Activated T-helper 1 cell treated with anti-CD3 and anti-CD28 coated beads, Interleukin-12 subunit alpha, Interleukin-12 subunit beta, Interleukin-2, Interleukin-4 antibody, amounts not matched to agents 30 ng/mL and 10 ng/mL and 1 ng/mL, durations not matched to agents 14 hours and 24 hours and 36 hours (primary cell): ENCODE measurements around the gene CUL7. TPM values are rescaled to one million over a fixed set of nuclear protein-coding genes. Genes with fewer than 3 reads are reported as not detected.

Experiments
- DNase-seq: peaks from one replicate; pipeline ENCODE4 v3.0.0; 2021; ENCODE audit warnings: low spot score
- H3K27ac Mint-ChIP-seq: one replicate; pipeline ENCODE4 v1.8.0; 2021; ENCODE audit warnings: mild to moderate bottlenecking, mixed read lengths
- H3K27me3 Mint-ChIP-seq: one replicate; pipeline ENCODE4 v1.8.0; 2022; ENCODE audit warnings: mild to moderate bottlenecking, moderate library complexity, mixed read lengths; ENCODE audit not compliant: insufficient read depth
- H3K36me3 Mint-ChIP-seq: one replicate; pipeline ENCODE4 v1.8.0; 2021; ENCODE audit warnings: low read depth, mixed read lengths
- H3K4me1 Mint-ChIP-seq: one replicate; pipeline ENCODE4 v1.8.0; 2021; ENCODE audit warnings: low read depth, mixed read lengths
- H3K4me3 Mint-ChIP-seq: one replicate; pipeline ENCODE4 v1.8.0; 2021; ENCODE audit warnings: mild to moderate bottlenecking, moderate library complexity, mixed read lengths
- H3K9me3 Mint-ChIP-seq: one replicate; pipeline ENCODE4 v1.8.0; 2021; ENCODE audit warnings: mixed read lengths
- intact Hi-C: fragments of 100-400 bp; cut with micrococcal nuclease; formaldehyde crosslinking; loops from one replicate; pipeline ENCODE4 v1.15.1; 2024
- total RNA-seq: library from RNA; stranded (reverse); gene quantifications from 2 replicates; pipeline ENCODE4 v1.2.3, GENCODE V29; 2022

Gene CUL7
- total RNA-seq, 1 donor from 2014 or later: 23.2 TPM

DNA sequence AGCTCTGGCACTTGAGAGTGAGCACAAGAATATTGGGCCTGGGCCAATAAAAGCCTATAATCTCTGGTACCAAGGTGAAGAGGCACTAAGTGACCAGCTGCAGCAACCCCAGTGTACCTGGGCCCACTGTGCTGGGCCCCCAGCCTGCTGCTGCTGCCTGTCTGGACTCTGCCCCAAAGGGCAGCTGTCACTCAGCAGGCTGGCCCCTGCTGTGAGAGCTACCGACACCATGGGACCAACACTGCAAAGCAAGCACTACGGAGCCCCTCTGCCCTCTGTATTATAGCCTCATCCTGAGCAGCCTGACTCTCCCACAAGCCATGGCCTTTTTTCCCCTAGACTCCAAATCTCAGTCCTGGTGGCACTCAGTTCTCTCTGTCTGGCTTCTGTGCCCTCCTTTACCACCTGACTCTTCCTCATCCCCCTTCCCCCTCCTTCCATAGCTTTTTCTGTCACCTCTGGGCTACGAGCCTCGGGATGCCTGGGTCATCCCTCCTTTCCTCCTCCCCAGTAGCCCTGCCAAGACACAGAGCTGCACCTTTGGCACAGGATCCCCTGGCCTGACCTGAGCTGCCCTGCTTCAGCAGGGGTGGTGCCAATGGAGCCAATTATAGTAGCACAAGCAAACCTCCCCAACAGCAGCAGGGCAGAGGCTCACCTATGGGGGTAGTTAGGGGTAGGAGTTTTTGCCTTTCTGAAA is 18.0 kb downstream of the CUL7 start:
- no peaks in the 10 kb centered on the region for H3K9me3 Mint-ChIP-seq
- peaks cover 34% of the 10 kb centered on the region for H3K36me3 Mint-ChIP-seq
- H3K27me3 Mint-ChIP-seq: no peaks in the 10 kb centered on the region
- H3K27ac Mint-ChIP-seq: no peak overlapping the region
- no peak overlapping the region for H3K4me3 Mint-ChIP-seq
- peaks cover 6% of the 10 kb centered on the region for H3K4me1 Mint-ChIP-seq
- intact Hi-C loops: no loop called here
- DNase-seq: no peak

DNA sequence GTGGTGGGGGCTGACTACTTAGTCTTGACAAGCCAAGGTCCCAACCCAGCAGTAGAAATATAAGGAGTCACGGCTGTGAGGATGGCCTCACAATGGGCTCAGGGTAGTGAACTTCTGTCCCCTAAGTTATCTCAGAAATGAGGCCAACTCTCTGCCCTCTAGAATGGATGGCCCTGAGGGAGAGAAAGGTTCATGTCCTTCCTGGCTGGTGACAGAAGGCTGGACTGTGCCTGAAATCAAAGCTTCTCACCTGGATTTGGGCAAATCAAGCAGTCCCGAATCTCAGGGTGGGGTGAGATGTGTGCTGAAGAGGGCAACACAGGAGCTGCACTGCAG is 19.5 kb downstream of the CUL7 start:
- H3K27ac Mint-ChIP-seq: no peak overlapping the region
- intact Hi-C loops: no loop called here
- H3K9me3 Mint-ChIP-seq: no peaks in the 10 kb centered on the region
- peaks cover 35% of the 10 kb centered on the region for H3K36me3 Mint-ChIP-seq
- H3K27me3 Mint-ChIP-seq: no peaks in the 10 kb centered on the region
- DNase-seq: no peak
- peaks cover 6% of the 10 kb centered on the region for H3K4me1 Mint-ChIP-seq
- H3K4me3 Mint-ChIP-seq: no peak overlapping the region

DNA sequence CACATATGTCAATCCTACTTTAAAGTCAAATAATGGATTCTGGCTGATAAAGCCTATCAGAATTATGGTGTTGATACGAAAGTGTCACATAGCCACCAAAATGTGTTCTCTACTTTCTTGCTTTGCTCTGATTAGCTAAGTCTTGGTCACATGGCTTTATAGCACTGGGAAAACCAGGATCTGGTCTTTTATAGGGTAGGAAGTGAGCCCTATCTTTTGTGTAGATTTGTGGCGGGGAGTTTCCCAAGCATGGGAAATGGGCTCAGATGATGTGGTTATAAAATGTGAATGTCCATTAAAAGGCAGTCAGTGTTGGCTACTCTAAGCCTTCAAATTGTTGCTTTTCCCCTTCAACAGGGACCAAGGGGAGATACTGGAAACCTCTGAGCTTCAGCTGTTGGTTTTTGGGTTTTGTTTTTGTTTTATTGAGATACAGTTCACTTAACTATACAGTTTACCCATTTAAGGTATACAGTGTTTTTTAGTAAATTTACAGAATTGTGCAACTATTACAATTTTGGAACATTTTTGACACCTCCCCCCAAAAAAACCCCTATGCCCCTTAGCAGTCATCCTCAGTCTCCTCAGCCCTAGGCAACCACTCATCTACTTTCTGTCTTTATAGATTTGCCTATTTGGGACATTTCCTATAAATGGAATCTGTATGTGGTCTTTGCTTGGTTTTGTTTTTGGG is 20.0 kb downstream of the CUL7 start:
- peaks cover 33% of the 10 kb centered on the region for H3K36me3 Mint-ChIP-seq
- H3K4me3 Mint-ChIP-seq: no peak overlapping the region
- peak overlapping the region; percentile 46 for H3K27ac Mint-ChIP-seq
- no peak for DNase-seq
- H3K27me3 Mint-ChIP-seq: no peaks in the 10 kb centered on the region
- intact Hi-C loops: no loop called here
- H3K9me3 Mint-ChIP-seq: no peaks in the 10 kb centered on the region
- peaks cover 6% of the 10 kb centered on the region for H3K4me1 Mint-ChIP-seq

DNA sequence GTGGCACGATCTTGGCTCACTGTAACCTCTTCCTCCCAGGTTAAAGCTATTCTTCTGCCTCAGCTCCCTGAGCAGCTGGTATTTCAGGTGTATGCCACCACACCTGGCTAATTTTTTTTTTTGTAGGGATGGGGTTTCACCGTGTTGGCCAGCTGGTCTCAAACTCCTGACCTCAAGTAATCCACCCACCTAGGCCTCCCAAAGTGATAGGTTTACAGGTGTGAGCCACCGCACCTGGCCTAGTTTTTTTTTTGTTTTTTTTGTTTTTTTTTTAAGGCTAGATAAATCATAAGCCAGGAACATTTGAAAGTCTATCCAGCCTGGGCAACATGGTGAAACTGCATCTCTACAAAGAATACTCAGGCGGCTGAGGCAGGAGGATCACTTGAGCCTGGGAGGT is 21.3 kb downstream of the CUL7 start:
- Mint-ChIP-seq H3K27me3 (no peaks in the 10 kb centered on the region), H3K36me3 (peaks cover 32% of the 10 kb centered on the region), H3K9me3 (no peaks in the 10 kb centered on the region), H3K4me3 (no peak overlapping the region), H3K4me1 (peaks cover 6% of the 10 kb centered on the region), H3K27ac (no peak overlapping the region)
- intact Hi-C loops: no loop called here
- no peak for DNase-seq

DNA sequence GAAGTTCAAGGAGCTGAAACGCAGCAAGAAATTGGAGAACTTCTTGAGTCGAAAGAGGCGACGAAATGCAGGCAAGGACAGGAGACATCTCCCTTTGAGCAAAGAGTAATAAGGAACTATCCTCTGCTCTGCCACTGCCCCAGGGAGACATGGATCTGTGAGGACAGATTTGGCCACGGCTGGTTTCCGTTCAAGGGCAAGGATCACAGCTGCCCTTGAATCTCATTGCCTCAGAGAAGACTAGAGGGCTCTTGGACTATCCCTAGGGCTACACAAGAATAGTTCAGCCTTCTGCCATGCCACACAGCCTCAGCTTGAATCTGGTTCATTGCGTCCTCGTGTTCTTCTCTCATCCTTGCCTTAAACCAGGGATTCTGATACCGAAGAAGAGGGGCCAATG is 24.5 kb downstream of the CUL7 start:
- Mint-ChIP-seq H3K27me3 (no peaks in the 10 kb centered on the region), H3K27ac (no peak overlapping the region), H3K4me1 (peaks cover 15% of the 10 kb centered on the region), H3K36me3 (peaks cover 44% of the 10 kb centered on the region), H3K9me3 (no peaks in the 10 kb centered on the region), H3K4me3 (no peak overlapping the region)
- intact Hi-C loops: no loop called here
- DNase-seq: no peak

DNA sequence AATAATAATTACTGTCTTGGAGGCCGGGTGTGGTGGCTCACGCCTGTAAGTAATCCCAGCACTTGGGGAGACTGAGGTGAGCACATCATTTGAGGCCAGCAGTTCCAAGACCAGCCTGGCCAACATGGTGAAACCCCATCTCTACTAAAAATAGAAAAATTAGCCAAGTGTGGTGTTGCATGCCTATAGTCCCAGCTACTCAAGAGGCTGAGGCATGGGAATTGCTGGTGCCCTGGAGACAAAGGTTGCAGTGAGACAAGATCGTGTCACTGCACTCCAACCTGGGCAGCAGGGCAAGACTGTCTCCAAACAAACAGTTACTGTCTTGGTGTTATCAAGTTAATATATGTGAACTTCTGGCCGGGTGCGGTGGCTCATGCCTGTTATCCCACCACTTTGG is 27.3 kb downstream of the CUL7 start:
- Mint-ChIP-seq H3K9me3 (no peaks in the 10 kb centered on the region), H3K36me3 (peaks cover 34% of the 10 kb centered on the region), H3K4me3 (no peak overlapping the region), H3K4me1 (peaks cover 13% of the 10 kb centered on the region), H3K27ac (no peak overlapping the region), H3K27me3 (no peaks in the 10 kb centered on the region)
- DNase-seq: no peak
- intact Hi-C loops: no loop called here

DNA sequence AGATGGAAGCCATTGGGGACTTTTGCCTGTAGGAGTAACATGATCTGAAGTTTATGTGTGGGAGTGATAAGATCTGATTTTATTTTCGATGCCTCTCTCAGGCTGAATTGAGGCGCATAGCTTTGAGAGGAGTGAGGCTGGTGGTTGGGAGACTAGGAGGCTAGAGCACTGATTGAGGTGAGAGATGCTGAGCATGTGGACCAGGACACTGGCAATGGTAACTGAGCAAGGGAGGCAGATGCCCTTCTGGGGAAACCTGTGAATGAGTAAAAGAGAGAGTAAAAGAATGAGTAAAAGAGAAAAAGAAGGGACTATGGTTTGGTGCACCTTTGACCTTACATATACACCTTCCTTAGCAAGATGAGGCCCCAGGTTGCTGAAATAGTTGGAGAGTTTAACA is 29.2 kb downstream of the CUL7 start:
- Mint-ChIP-seq H3K27me3 (no peaks in the 10 kb centered on the region), H3K36me3 (peaks cover 36% of the 10 kb centered on the region), H3K9me3 (no peaks in the 10 kb centered on the region), H3K4me3 (peak overlapping the region; percentile 61), H3K27ac (peak overlapping the region; percentile 53), H3K4me1 (peaks cover 20% of the 10 kb centered on the region)
- intact Hi-C loops: no loop called here
- DNase-seq: no peak

DNA sequence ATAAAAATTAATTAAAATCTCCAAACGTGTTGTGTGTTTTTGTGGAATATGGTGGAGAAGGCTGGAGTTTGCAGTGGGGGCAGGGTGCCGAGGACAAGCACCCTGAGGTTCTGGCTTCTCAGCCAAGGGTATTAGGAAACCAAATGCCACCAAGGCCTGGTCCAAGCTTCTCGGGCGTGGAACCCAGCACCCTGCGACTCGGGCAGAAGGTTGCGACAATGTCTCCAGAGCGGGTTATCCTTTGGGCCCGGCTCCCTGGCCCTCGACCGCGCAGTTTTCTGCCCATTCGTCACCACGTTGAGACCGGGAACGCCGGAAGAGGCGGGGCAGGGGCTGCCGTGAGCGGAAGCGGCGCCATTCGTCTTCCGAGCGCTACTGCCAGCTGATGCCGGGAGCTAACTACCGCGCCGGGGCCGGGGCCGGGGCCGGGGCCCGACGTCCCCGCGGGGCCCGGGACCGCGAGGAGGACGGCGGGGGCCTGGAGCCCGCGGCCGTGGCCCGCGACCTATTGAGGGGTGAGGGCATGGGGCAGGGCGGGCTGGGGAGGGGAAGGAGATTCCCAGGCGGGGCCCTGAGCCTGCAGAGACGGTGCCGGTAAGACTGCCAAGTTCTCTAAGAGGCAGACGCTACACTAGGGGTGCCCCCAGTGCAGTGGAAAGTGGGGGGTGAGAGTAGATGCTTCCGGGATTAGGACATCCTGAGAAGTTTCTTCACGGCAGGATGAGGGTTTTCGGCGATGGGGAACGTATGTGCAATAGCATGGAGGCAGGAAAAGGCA is 32.2 kb downstream of the CUL7 start, which contains the start of gene RRP36:
Gene RRP36 (plus strand): TSS at position 354 of the 778 bp plus-strand sequence. CDS start 32 bp downstream, at position 386.
- peaks cover 34% of the 10 kb centered on the region for H3K4me1 Mint-ChIP-seq
- DNase-seq: peak; percentile 64
- H3K36me3 Mint-ChIP-seq: peaks cover 37% of the 10 kb centered on the region
- peak within 1 kb of the TSS; percentile 98 for H3K4me3 Mint-ChIP-seq
- intact Hi-C loops: loop anchor here (1.0 to 2.0 kb wide), 2 partner anchors 8 to 121 kb away; partner anchors contain the start of gene MEA1
- peak within 1 kb of the TSS; percentile 87 for H3K27ac Mint-ChIP-seq
- H3K27me3 Mint-ChIP-seq: no peaks in the 10 kb centered on the region
- no peaks in the 10 kb centered on the region for H3K9me3 Mint-ChIP-seq

DNA sequence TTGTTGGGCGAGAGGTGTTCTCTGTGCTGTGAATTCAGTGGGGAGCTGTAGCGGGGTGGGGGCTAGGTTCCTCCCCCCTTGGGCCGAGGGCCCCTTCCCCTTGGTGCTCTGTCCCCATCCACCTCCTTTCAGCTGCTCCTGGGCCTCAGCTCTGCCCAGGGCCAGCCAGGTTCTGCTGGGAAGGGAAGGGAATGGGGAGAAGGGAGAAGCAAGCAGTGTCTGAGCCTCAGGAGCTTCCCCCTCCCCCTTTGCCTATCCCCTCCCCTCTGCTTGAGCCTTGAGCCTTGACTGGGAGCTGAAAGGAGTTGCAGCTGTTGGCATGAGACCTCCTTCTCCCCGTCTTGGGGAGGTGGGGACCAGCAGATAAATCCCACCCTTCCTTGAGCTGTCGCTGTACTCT is 32.8 kb downstream of the CUL7 start:
- peak overlapping the region; percentile 84 for H3K4me3 Mint-ChIP-seq
- H3K4me1 Mint-ChIP-seq: peaks cover 40% of the 10 kb centered on the region
- no peak for DNase-seq
- H3K27me3 Mint-ChIP-seq: no peaks in the 10 kb centered on the region
- peak overlapping the region; percentile 67 for H3K27ac Mint-ChIP-seq
- intact Hi-C loops: loop anchor here (1.0 to 2.0 kb wide), 2 partner anchors 8 to 120 kb away; partner anchors contain the start of gene MEA1
- peaks cover 36% of the 10 kb centered on the region for H3K36me3 Mint-ChIP-seq
- no peaks in the 10 kb centered on the region for H3K9me3 Mint-ChIP-seq

DNA sequence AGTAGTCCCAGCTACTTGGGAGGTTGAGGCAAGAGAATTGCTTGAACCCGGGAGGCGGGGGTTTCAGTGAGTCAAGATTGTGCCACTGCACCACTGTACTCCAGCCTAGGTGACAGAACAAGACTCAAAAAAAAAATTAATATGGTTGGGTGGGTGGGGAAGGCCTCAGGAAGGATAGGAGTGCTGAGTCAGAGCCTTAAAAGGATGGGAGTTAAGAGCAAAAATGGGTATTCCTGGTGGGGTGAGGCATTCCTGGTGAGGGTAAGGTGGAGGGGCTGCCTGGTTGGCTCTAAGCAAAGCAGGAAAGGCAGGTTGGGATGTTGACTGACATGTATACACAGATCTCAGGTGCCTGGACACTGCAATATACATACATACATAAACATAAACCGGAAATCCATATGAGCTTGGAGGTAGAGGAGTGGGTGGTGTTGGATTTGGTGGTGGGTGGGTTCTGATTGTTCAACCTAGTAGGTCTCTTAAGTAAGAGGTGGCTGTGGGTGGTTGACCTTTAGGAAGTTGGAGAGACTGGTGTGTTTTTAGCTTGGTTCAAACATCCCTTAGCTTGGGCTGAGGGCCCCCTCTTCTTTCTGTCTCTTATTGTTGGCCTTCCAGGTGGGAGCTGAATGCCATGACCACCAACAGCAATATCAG is 33.5 kb downstream of the CUL7 start:
- Mint-ChIP-seq H3K27me3 (no peaks in the 10 kb centered on the region), H3K4me3 (peak overlapping the region; percentile 84), H3K4me1 (peaks cover 41% of the 10 kb centered on the region), H3K27ac (peak overlapping the region; percentile 32), H3K9me3 (no peaks in the 10 kb centered on the region), H3K36me3 (peaks cover 34% of the 10 kb centered on the region)
- DNase-seq: no peak
- intact Hi-C loops: loop anchor here (2.0 kb wide), 1 partner anchor 119 kb away; no protein-coding TSS in a partner anchor

DNA sequence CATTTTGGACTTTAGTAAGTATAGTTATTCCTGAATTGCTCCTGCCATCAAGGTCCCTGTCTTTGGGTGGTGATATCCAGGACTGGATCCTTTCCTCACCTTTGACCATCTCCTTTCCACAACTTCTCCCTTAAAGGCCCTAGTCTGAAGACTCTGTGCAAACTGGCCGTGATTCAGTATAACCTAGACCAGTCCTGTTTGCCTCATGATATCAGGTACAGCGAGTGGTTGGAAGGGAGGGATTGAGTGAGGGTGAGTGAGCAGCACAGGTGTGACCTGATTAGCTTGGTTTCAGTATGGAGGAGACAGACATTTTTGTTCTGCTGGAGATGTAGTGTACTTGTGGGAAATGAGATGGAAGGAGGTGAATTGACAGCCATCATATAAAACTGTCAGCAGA is 34.5 kb downstream of the CUL7 start:
- intact Hi-C loops: no loop called here
- DNase-seq: no peak
- Mint-ChIP-seq H3K9me3 (no peaks in the 10 kb centered on the region), H3K4me1 (peaks cover 41% of the 10 kb centered on the region), H3K27me3 (no peaks in the 10 kb centered on the region), H3K27ac (peak overlapping the region; percentile 76), H3K36me3 (peaks cover 25% of the 10 kb centered on the region), H3K4me3 (peak overlapping the region; percentile 79)

DNA sequence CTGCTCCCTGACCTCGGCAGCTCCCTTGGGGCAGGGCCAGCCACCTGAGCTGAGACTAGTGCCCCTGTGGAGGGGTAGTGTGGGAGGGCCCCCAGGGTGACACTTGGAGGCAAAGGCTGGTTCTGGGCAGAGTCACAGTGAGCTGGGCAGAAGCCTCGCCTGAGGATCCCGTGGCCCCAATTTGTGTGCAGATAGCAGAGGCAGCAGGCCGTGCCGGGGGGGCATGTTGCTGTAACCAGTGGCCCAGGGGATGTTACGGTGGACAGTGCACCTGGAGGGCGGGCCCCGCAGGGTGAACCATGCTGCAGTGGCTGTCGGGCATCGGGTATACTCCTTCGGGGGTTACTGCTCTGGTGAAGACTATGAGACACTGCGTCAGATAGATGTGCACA is 36.7 kb downstream of the CUL7 start:
- H3K4me1 Mint-ChIP-seq: peaks cover 52% of the 10 kb centered on the region
- DNase-seq: no peak
- intact Hi-C loops: no loop called here
- H3K36me3 Mint-ChIP-seq: peaks cover 36% of the 10 kb centered on the region
- no peak overlapping the region for H3K27ac Mint-ChIP-seq
- no peaks in the 10 kb centered on the region for H3K9me3 Mint-ChIP-seq
- no peak overlapping the region for H3K4me3 Mint-ChIP-seq
- peaks cover 2% of the 10 kb centered on the region for H3K27me3 Mint-ChIP-seq
